ENCODE measurements around the gene LSM3.

Gene LSM3

GRCh38 chr3:14133876-14134275 is 44.7 kb upstream of the LSM3 start:
- no peak overlapping the region for H3K18ac ChIP-seq (ENCODE audit: low read length)
- no peaks in the 10 kb centered on the region for H3K4me1 ChIP-seq (ENCODE audit: control insufficient read depth in 2 of 2, insufficient read depth in 1 of 2, low read depth in 1 of 2, low read length in 2 of 2)
- no peak overlapping the region for H3K4me2 ChIP-seq (ENCODE audit: insufficient read depth, low read length, poor library complexity, severe bottlenecking)
- H3K14ac ChIP-seq (ENCODE audit: low read length), result no peak overlapping the region
- H2BK12ac ChIP-seq (ENCODE audit: low read length), result no peak overlapping the region
- no peaks in the 10 kb centered on the region for H3K27me3 ChIP-seq (ENCODE audit: control insufficient read depth in 3 of 3, insufficient read depth in 3 of 3, low read depth in 1 of 3, low read length in 3 of 3)
- H3K4me3 ChIP-seq (ENCODE audit: low read length in 2 of 2), result no peak overlapping the region
- no peak overlapping the region for H4K8ac ChIP-seq (ENCODE audit: low read depth, low read length)
- H3K79me1 ChIP-seq (ENCODE audit: low read depth, low read length), result no peaks in the 10 kb centered on the region
- H3K27ac ChIP-seq (replicated peaks; ENCODE audit: low read length), result no peak overlapping the region
- no peak for DNase-seq (ENCODE audit: low spot score)
- H2BK15ac ChIP-seq (ENCODE audit: low read length), result no peak overlapping the region
- H3K9ac ChIP-seq (ENCODE audit: low read depth, low read length, poor library complexity), result peak overlapping the region; percentile 47
- peaks cover 48 to 100% of the 10 kb centered on the region in 2 donors for H3K36me3 ChIP-seq (replicated peaks in 1 of 2; ENCODE audit: control insufficient read depth in 2 of 2, insufficient read depth in 2 of 2, low read length in 2 of 2)
- no peak overlapping the region for H4K91ac ChIP-seq (ENCODE audit: low read depth, low read length, poor library complexity)
- no peak overlapping the region for H2AK5ac ChIP-seq (ENCODE audit: low read depth, low read length)
- H2BK120ac ChIP-seq (ENCODE audit: low read depth, low read length), result no peak overlapping the region
- H2BK5ac ChIP-seq (ENCODE audit: low read length), result no peak overlapping the region
- no peak overlapping the region for H3K4ac ChIP-seq (ENCODE audit: low read length)
- no CpG with 5 or more reads among the region's 5 CpGs for WGBS, 2 donors (ENCODE audit: extremely low coverage in 2 of 2, insufficient read length in 2 of 2, insufficient replicate concordance in 1 of 2)
- peaks cover 0 to under 1% of the 10 kb centered on the region in 2 donors for H3K9me3 ChIP-seq (replicated peaks in 1 of 2; ENCODE audit: control insufficient read depth in 2 of 2, insufficient read depth in 1 of 2, low read depth in 1 of 2, low read length in 2 of 2)
- H2AFZ ChIP-seq (ENCODE audit: low read length), result no peak overlapping the region
- H3K23ac ChIP-seq (ENCODE audit: low read depth, low read length, poor library complexity), result no peak overlapping the region

- H3K4me3 ChIP-seq (ENCODE audit: low read length in 2 of 2), result no peak overlapping the region
- H3K4me1 ChIP-seq (ENCODE audit: control insufficient read depth in 2 of 2, insufficient read depth in 1 of 2, low read depth in 1 of 2, low read length in 2 of 2), result no peaks in the 10 kb centered on the region
- H3K9me3 ChIP-seq (replicated peaks in 1 of 2; ENCODE audit: control insufficient read depth in 2 of 2, insufficient read depth in 1 of 2, low read depth in 1 of 2, low read length in 2 of 2), result no peaks in the 10 kb centered on the region
- no peak overlapping the region for H3K14ac ChIP-seq (ENCODE audit: low read length)
- no peak overlapping the region for H2AFZ ChIP-seq (ENCODE audit: low read length)
- no peak overlapping the region for H4K91ac ChIP-seq (ENCODE audit: low read depth, low read length, poor library complexity)
- no peaks in the 10 kb centered on the region for H3K27me3 ChIP-seq (ENCODE audit: control insufficient read depth in 3 of 3, insufficient read depth in 3 of 3, low read depth in 1 of 3, low read length in 3 of 3)
- no peak overlapping the region for H3K4me2 ChIP-seq (ENCODE audit: insufficient read depth, low read length, poor library complexity, severe bottlenecking)
- peaks cover 49 to 100% of the 10 kb centered on the region in 2 donors for H3K36me3 ChIP-seq (replicated peaks in 1 of 2; ENCODE audit: control insufficient read depth in 2 of 2, insufficient read depth in 2 of 2, low read length in 2 of 2)
- H2BK5ac ChIP-seq (ENCODE audit: low read length), result no peak overlapping the region
- no peaks in the 10 kb centered on the region for H3K79me1 ChIP-seq (ENCODE audit: low read depth, low read length)
- H2BK120ac ChIP-seq (ENCODE audit: low read depth, low read length), result no peak overlapping the region
- no peak overlapping the region for H2BK15ac ChIP-seq (ENCODE audit: low read length)
- no peak overlapping the region for H2BK12ac ChIP-seq (ENCODE audit: low read length)
- no peak overlapping the region for H3K23ac ChIP-seq (ENCODE audit: low read depth, low read length, poor library complexity)
- DNase-seq (ENCODE audit: low spot score), result no peak
- H3K9ac ChIP-seq (ENCODE audit: low read depth, low read length, poor library complexity), result peak overlapping the region; percentile 27
- no peak overlapping the region for H3K4ac ChIP-seq (ENCODE audit: low read length)
- H3K27ac ChIP-seq (replicated peaks; ENCODE audit: low read length), result no peak overlapping the region
- no peak overlapping the region for H4K8ac ChIP-seq (ENCODE audit: low read depth, low read length)
- H2AK5ac ChIP-seq (ENCODE audit: low read depth, low read length), result no peak overlapping the region
- no CpG with 5 or more reads among the region's 6 CpGs for WGBS, 2 donors (ENCODE audit: extremely low coverage in 2 of 2, insufficient read length in 2 of 2, insufficient replicate concordance in 1 of 2)
- H3K18ac ChIP-seq (ENCODE audit: low read length), result no peak overlapping the region
Observed at GRCh38 chr3:14134291-14134690, 44.3 kb upstream of the LSM3 start.

DNA sequence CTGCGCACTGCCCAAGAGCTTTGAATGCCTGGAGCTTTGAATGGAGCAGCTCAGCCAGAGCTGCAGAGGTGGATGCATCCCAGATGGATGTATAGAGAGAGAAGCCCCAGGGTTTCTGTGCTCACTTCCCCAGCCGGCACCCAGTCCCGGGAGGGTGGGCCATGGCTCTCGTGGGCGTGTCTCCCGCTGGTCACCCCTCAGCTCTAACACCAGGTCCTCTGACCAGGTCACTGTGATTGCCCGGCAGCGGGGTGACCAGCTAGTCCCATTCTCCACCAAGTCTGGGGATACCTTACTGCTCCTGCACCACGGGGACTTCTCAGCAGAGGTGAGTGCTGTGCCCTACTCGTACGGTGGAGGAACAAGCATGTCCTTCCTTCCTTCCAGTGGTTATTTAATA is 43.0 kb upstream of the LSM3 start:
- Histone ChIP-seq H3K18ac (ENCODE audit: low read length) (no peak overlapping the region), H3K27ac (replicated peaks; ENCODE audit: low read length) (no peak overlapping the region), H3K4ac (ENCODE audit: low read length) (no peak overlapping the region), H3K4me2 (ENCODE audit: insufficient read depth, low read length, poor library complexity, severe bottlenecking) (no peak overlapping the region), H4K91ac (ENCODE audit: low read depth, low read length, poor library complexity) (no peak overlapping the region), H2BK5ac (ENCODE audit: low read length) (no peak overlapping the region), H3K9me3 (replicated peaks in 1 of 2; ENCODE audit: control insufficient read depth in 2 of 2, insufficient read depth in 1 of 2, low read depth in 1 of 2, low read length in 2 of 2) (no peaks in the 10 kb centered on the region), H3K27me3 (ENCODE audit: control insufficient read depth in 3 of 3, insufficient read depth in 3 of 3, low read depth in 1 of 3, low read length in 3 of 3) (no peaks in the 10 kb centered on the region), H2AFZ (ENCODE audit: low read length) (no peak overlapping the region), H2BK120ac (ENCODE audit: low read depth, low read length) (no peak overlapping the region), H2BK15ac (ENCODE audit: low read length) (no peak overlapping the region), H3K4me3 (ENCODE audit: low read length in 2 of 2) (no peak overlapping the region), H3K23ac (ENCODE audit: low read depth, low read length, poor library complexity) (no peak overlapping the region), H3K79me1 (ENCODE audit: low read depth, low read length) (no peaks in the 10 kb centered on the region), H3K4me1 (ENCODE audit: control insufficient read depth in 2 of 2, insufficient read depth in 1 of 2, low read depth in 1 of 2, low read length in 2 of 2) (no peaks in the 10 kb centered on the region), H3K14ac (ENCODE audit: low read length) (peak overlapping the region; percentile 84), H2BK12ac (ENCODE audit: low read length) (no peak overlapping the region), H2AK5ac (ENCODE audit: low read depth, low read length) (no peak overlapping the region), H3K9ac (ENCODE audit: low read depth, low read length, poor library complexity) (no peak overlapping the region), H3K36me3 (replicated peaks in 1 of 2; ENCODE audit: control insufficient read depth in 2 of 2, insufficient read depth in 2 of 2, low read length in 2 of 2) (peaks cover 42 to 100% of the 10 kb centered on the region in 2 donors), H4K8ac (ENCODE audit: low read depth, low read length) (no peak overlapping the region)
- no peak for DNase-seq (ENCODE audit: low spot score)
- WGBS, 2 donors (ENCODE audit: extremely low coverage in 2 of 2, insufficient read length in 2 of 2, insufficient replicate concordance in 1 of 2), result no CpG with 5 or more reads among the region's 11 CpGs

DNA sequence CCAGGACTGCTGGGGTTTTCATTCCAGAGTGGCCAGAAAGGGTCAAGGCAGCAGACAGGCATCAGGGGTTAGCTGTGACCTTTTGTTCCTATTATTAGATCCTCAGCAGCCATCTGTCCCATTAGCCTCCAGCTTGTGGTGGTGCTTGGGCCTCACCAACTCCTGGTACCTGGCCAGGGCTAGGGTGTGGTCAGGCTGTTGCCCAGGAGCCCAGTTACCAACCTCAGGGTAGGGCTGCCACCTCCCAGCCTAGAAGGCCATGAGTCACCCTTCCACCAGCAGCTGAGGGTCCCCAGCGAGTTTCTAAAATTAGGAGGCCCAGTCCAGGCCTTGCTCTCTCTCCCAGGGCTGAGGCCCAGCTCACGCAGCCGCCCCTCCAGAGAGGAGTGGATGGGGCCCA is 41.6 kb upstream of the LSM3 start:
- H3K27me3 ChIP-seq (ENCODE audit: control insufficient read depth in 3 of 3, insufficient read depth in 3 of 3, low read depth in 1 of 3, low read length in 3 of 3), result no peaks in the 10 kb centered on the region
- H4K8ac ChIP-seq (ENCODE audit: low read depth, low read length), result no peak overlapping the region
- H3K4me1 ChIP-seq (ENCODE audit: control insufficient read depth in 2 of 2, insufficient read depth in 1 of 2, low read depth in 1 of 2, low read length in 2 of 2), result no peaks in the 10 kb centered on the region
- H2BK5ac ChIP-seq (ENCODE audit: low read length), result no peak overlapping the region
- H3K4ac ChIP-seq (ENCODE audit: low read length), result no peak overlapping the region
- H3K14ac ChIP-seq (ENCODE audit: low read length), result no peak overlapping the region
- H3K79me1 ChIP-seq (ENCODE audit: low read depth, low read length), result no peaks in the 10 kb centered on the region
- no peak overlapping the region for H3K4me3 ChIP-seq (ENCODE audit: low read length in 2 of 2)
- WGBS, 2 donors (ENCODE audit: extremely low coverage in 2 of 2, insufficient read length in 2 of 2, insufficient replicate concordance in 1 of 2), result no CpG with 5 or more reads among the region's 3 CpGs
- H2BK120ac ChIP-seq (ENCODE audit: low read depth, low read length), result no peak overlapping the region
- no peak overlapping the region for H2BK15ac ChIP-seq (ENCODE audit: low read length)
- no peak overlapping the region for H3K27ac ChIP-seq (replicated peaks; ENCODE audit: low read length)
- H3K36me3 ChIP-seq (replicated peaks in 1 of 2; ENCODE audit: control insufficient read depth in 2 of 2, insufficient read depth in 2 of 2, low read length in 2 of 2), result peaks cover 32 to 100% of the 10 kb centered on the region in 2 donors
- no peak overlapping the region for H3K23ac ChIP-seq (ENCODE audit: low read depth, low read length, poor library complexity)
- H2AFZ ChIP-seq (ENCODE audit: low read length), result no peak overlapping the region
- H4K91ac ChIP-seq (ENCODE audit: low read depth, low read length, poor library complexity), result no peak overlapping the region
- no peaks in the 10 kb centered on the region for H3K9me3 ChIP-seq (replicated peaks in 1 of 2; ENCODE audit: control insufficient read depth in 2 of 2, insufficient read depth in 1 of 2, low read depth in 1 of 2, low read length in 2 of 2)
- DNase-seq (ENCODE audit: low spot score), result no peak
- no peak overlapping the region for H2AK5ac ChIP-seq (ENCODE audit: low read depth, low read length)
- no peak overlapping the region for H3K18ac ChIP-seq (ENCODE audit: low read length)
- no peak overlapping the region for H2BK12ac ChIP-seq (ENCODE audit: low read length)
- H3K4me2 ChIP-seq (ENCODE audit: insufficient read depth, low read length, poor library complexity, severe bottlenecking), result no peak overlapping the region
- no peak overlapping the region for H3K9ac ChIP-seq (ENCODE audit: low read depth, low read length, poor library complexity)
